ENCODE measurements around the gene POGLUT2.
"Not testable (repeated sequence)": the region's sequence is repeated elsewhere in the genome, so short reads cannot be mapped to it uniquely, and the experiment has no call there.

Gene POGLUT2

GRCh38 chr13:102805680-102806079 lies 6.9 kb upstream of the POGLUT2 start:
- DNase-seq (ENCODE audit: low spot score) = no peak

GRCh38 chr13:102800145-102801041 lies 1.6 kb upstream of the POGLUT2 start:
- DNase-seq (ENCODE audit: low spot score) = peak; percentile 74

GRCh38 chr13:102799426-102800144 lies 809 bp upstream of the POGLUT2 start:
- peak; percentile 26 for DNase-seq (ENCODE audit: low spot score)

GRCh38 chr13:102793611-102794355 lies 5.0 kb downstream of the POGLUT2 start:
- no peak for DNase-seq (ENCODE audit: low spot score)

- no peak for DNase-seq (ENCODE audit: low spot score)
Measured at GRCh38 chr13:102792396-102792795, 6.4 kb downstream of the POGLUT2 start.

- no peak for DNase-seq (ENCODE audit: low spot score)
Measured at GRCh38 chr13:102788683-102789082, 10.1 kb downstream of the POGLUT2 start.

- no peak for DNase-seq (ENCODE audit: low spot score)
Measured at GRCh38 chr13:102784483-102784882, 14.3 kb downstream of the POGLUT2 start.

GRCh38 chr13:102781591-102781990 lies 17.2 kb downstream of the POGLUT2 start:
- no peak for DNase-seq (ENCODE audit: low spot score)

GRCh38 chr13:102780656-102781055 lies 18.1 kb downstream of the POGLUT2 start:
- DNase-seq (ENCODE audit: low spot score) = not testable (repeated sequence)

- DNase-seq (ENCODE audit: low spot score) = no peak
Measured at GRCh38 chr13:102779436-102780159, 19.2 kb downstream of the POGLUT2 start.

GRCh38 chr13:102777736-102778135 lies 21.0 kb downstream of the POGLUT2 start:
- DNase-seq (ENCODE audit: low spot score) = no peak

- DNase-seq (ENCODE audit: low spot score) = no peak
Measured at GRCh38 chr13:102776271-102776670, 22.5 kb downstream of the POGLUT2 start.

- DNase-seq (ENCODE audit: low spot score) = no peak
Measured at GRCh38 chr13:102774591-102775520, 23.9 kb downstream of the POGLUT2 start.

GRCh38 chr13:102774214-102774568 lies 24.6 kb downstream of the POGLUT2 start:
- no peak for DNase-seq (ENCODE audit: low spot score)

- DNase-seq (ENCODE audit: low spot score) = peak; percentile 73
Measured at GRCh38 chr13:102773441-102774213, 25.1 kb downstream of the POGLUT2 start, which contains the start of gene TEX30. TEX30 (minus strand) TSS chr13:102773786; CDS start chr13:102770026, 3,760 bp downstream.

- DNase-seq (ENCODE audit: low spot score) = no peak
Measured at GRCh38 chr13:102772042-102772425, 26.7 kb downstream of the POGLUT2 start.

- DNase-seq (ENCODE audit: low spot score) = no peak
Measured at GRCh38 chr13:102771298-102772041, 27.3 kb downstream of the POGLUT2 start.

GRCh38 chr13:102770435-102770834 lies 28.3 kb downstream of the POGLUT2 start:
- no peak for DNase-seq (ENCODE audit: low spot score)

- DNase-seq (ENCODE audit: low spot score) = peak; percentile 14
Measured at GRCh38 chr13:102769679-102770078, 29.1 kb downstream of the POGLUT2 start.
